HepG2 (cell line): ENCODE measurements around the gene POLE3. TPM values are rescaled to one million over a fixed set of nuclear protein-coding genes. Genes with fewer than 3 reads are reported as not detected.

Source experiments
- ATAC-seq: fragments of 200-7000 bp; cut with Tn5 transposase; 3 replicates; pipeline ENCODE4 v1.9.1; 2020; ENCODE audit warnings: mild to moderate bottlenecking, moderate library complexity
- BruUV-seq: library from RNA; stranded (reverse); fragments of 400-500 nt; replicated peaks from 2 replicates; lab custom pipeline; 2021; lab: Mats Ljungman, UMichigan
- CTCF ChIA-PET: fragments of 300-600 bp; formaldehyde crosslinking; extraction: SDS; loops from one replicate; lab custom pipeline; 2021; ENCODE audit warnings: low total read pairs, inconsistent platforms, low intra/inter-chr PET ratio; lab: Yijun Ruan, JAX
- POLR2A ChIA-PET: fragments of 350-600 bp; sonication (Branson Sonifier 250); formaldehyde crosslinking; loops from one replicate; lab custom pipeline; 2020; ENCODE audit warnings: antibody characterized with exemption, inconsistent platforms; lab: Yijun Ruan, JAX
- DNase-seq: peaks from one replicate; pipeline ENCODE4 v3.0.0-alpha.2; 2015; ENCODE audit warnings: low spot score
- FAIRE-seq: peaks from 3 replicates; lab custom pipeline; 2011; peaks lifted over from hg19 to GRCh38; lab: Jason Lieb, UNC
- H2AFZ ChIP-seq: one replicate; pipeline ENCODE4 v1.6.1; 2011; ENCODE audit warnings: low read length, inconsistent platforms
- H3K27ac ChIP-seq: fragments of 300-600 bp; 3 replicates; pipeline ENCODE4 v1.8.0; 2011; ENCODE audit warnings: mixed run types, mild to moderate bottlenecking, mixed read lengths, low read length, inconsistent platforms; ENCODE audit not compliant: insufficient read depth; ENCODE audit errors: extremely low read length
- H3K27me3 ChIP-seq, 2 experiments: fragments of 200-600 bp in 1 of 2; 2 replicates in 1 of 2; 3 replicates in 1 of 2; pipeline versions ENCODE4 v1.6.0 to v1.8.0; 2011; ENCODE audit warnings: low read length in 2 of 2, mild to moderate bottlenecking in 2 of 2, moderate library complexity in 2 of 2, inconsistent platforms in 1 of 2; ENCODE audit not compliant: insufficient read depth in 2 of 2, control insufficient read depth in 1 of 2
- H3K36me3 ChIP-seq, 2 experiments: fragments of 200-600 bp in 1 of 2; replicated peaks in 1 of 2; 2 replicates in 1 of 2; 3 replicates in 1 of 2; pipeline versions ENCODE4 v1.5.1 to v1.8.0; 2011; ENCODE audit warnings: low read length in 2 of 2, inconsistent platforms in 1 of 2; ENCODE audit not compliant: insufficient read depth in 2 of 2, control insufficient read depth in 1 of 2
- H3K4me1 ChIP-seq: 2 replicates; pipeline ENCODE4 v1.5.1; 2012; ENCODE audit warnings: low read length, inconsistent platforms; ENCODE audit not compliant: insufficient read depth
- H3K4me2 ChIP-seq: 2 replicates; pipeline ENCODE4 v1.6.0; 2011; ENCODE audit warnings: low read depth, low read length, inconsistent platforms
- H3K4me3 ChIP-seq, 3 experiments: fragments of 200-600 bp in 1 of 3; sonication (generic), shearing (Covaris generic) in 1 of 3; replicated peaks in 1 of 3; 2 replicates each; pipeline ENCODE4 v1.5.1; 2011 to 2016; ENCODE audit warnings: low read length in 3 of 3, inconsistent platforms in 2 of 3, low read depth in 2 of 3, mild to moderate bottlenecking in 2 of 3, control low read depth in 1 of 3, mixed read lengths in 1 of 3; ENCODE audit not compliant: insufficient read depth in 1 of 3
- H3K79me2 ChIP-seq: one replicate; pipeline ENCODE4 v1.6.1; 2011; ENCODE audit warnings: low read length, inconsistent platforms; ENCODE audit not compliant: insufficient read depth
- H3K9ac ChIP-seq: 2 replicates; pipeline ENCODE4 v1.6.0; 2011; ENCODE audit warnings: mild to moderate bottlenecking, low read depth, low read length, inconsistent platforms; ENCODE audit not compliant: insufficient read depth
- H3K9me3 ChIP-seq: 2 replicates; pipeline ENCODE4 v1.5.1; 2012; ENCODE audit warnings: mild to moderate bottlenecking, low read length
- H4K20me1 ChIP-seq: 2 replicates; pipeline ENCODE4 v1.6.0; 2011; ENCODE audit warnings: inconsistent platforms, mild to moderate bottlenecking, low read length, moderate library complexity; ENCODE audit not compliant: insufficient read depth
- CCAR2 ChIP-seq: fragments of 200-400 bp; formaldehyde crosslinking; optimal IDR thresholded peaks from 2 replicates; pipeline ENCODE3; 2018; ENCODE audit warnings: low read depth, mild to moderate bottlenecking, low read length, moderate library complexity
- HNRNPL ChIP-seq: fragments of 200-400 bp; formaldehyde crosslinking; IDR thresholded peaks from 2 replicates; pipeline ENCODE4 v1.6.1; 2017; ENCODE audit warnings: mild to moderate bottlenecking, low read depth, low read length
- HOXA3 ChIP-seq: sonication (generic); formaldehyde crosslinking; IDR thresholded peaks from 2 replicates; pipeline ENCODE4 v1.5.0; 2020; ENCODE audit warnings: missing genetic modification reagents
- IRF2 ChIP-seq: IDR thresholded peaks from 2 replicates; pipeline ENCODE4 v1.6.1; 2018; ENCODE audit warnings: missing genetic modification reagents, missing compliant biosample characterization
- JUN ChIP-seq: sonication (generic); formaldehyde crosslinking; IDR thresholded peaks from 2 replicates; pipeline ENCODE4 v1.4.0; 2020; ENCODE audit warnings: mild to moderate bottlenecking, missing genetic modification reagents
- NCOA1 ChIP-seq: sonication (generic); formaldehyde crosslinking; IDR thresholded peaks from 2 replicates; pipeline ENCODE4 v1.9.0; 2021; ENCODE audit warnings: missing genetic modification reagents
- RCOR2 ChIP-seq: IDR thresholded peaks from 2 replicates; pipeline ENCODE4 v1.6.1; 2016; ENCODE audit warnings: missing biosample characterization, missing genetic modification reagents
- RFX3 ChIP-seq: IDR thresholded peaks from 2 replicates; pipeline ENCODE4 v1.6.1; 2016; ENCODE audit warnings: missing biosample characterization, missing genetic modification reagents
- SIX1 ChIP-seq: sonication (generic); formaldehyde crosslinking; IDR thresholded peaks from 2 replicates; pipeline ENCODE4 v1.4.0; 2020; ENCODE audit warnings: missing genetic modification reagents, borderline replicate concordance
- ZNF326 ChIP-seq: sonication (generic); formaldehyde crosslinking; IDR thresholded peaks from 2 replicates; pipeline ENCODE4 v1.4.0; 2020; ENCODE audit warnings: missing genetic modification reagents, borderline replicate concordance
- ZNF333 ChIP-seq: sonication (generic); formaldehyde crosslinking; IDR thresholded peaks from 2 replicates; pipeline ENCODE4 v1.4.0; 2020; ENCODE audit warnings: mild to moderate bottlenecking, missing genetic modification reagents, borderline replicate concordance
- ZNF510 ChIP-seq: sonication (generic); formaldehyde crosslinking; IDR thresholded peaks from 2 replicates; pipeline ENCODE4 v1.4.0; 2020; ENCODE audit warnings: low read depth, mild to moderate bottlenecking, missing genetic modification reagents
- ZNF644 ChIP-seq: IDR thresholded peaks from 2 replicates; pipeline ENCODE4 v1.6.1; 2016; ENCODE audit warnings: low read depth
- ZSCAN12 ChIP-seq: sonication (generic); formaldehyde crosslinking; IDR thresholded peaks from 2 replicates; pipeline ENCODE4 v1.9.0; 2021; ENCODE audit warnings: mild to moderate bottlenecking, missing genetic modification reagents
- WGBS: methylation state at CpG from one replicate; pipeline ENCODE4 v1.1.6; 2017; ENCODE audit warnings: low lambda C conversion rate; 5-methylcytosine and 5-hydroxymethylcytosine counted together
- in situ Hi-C: cut with HindIII; loops from 2 replicates; pipeline ENCODE4 v1.10.0; 2017; ENCODE audit warnings: low pct_unique_long_range_greater_than_20kb; ENCODE audit not compliant: extremely low pct_ligation_motif_present
- intact Hi-C: fragments of 100-400 bp; cut with micrococcal nuclease; formaldehyde crosslinking; loops from one replicate; pipeline ENCODE4 v1.10.0; 2022; ENCODE audit not compliant: unreplicated experiment
- polyA plus RNA-seq, 8 experiments: library from polyadenylated mRNA; depleted of rRNA in 3 of 8; stranded (reverse) in 7 of 8; unstranded in 1 of 8; fragments of >200 nt; fragmentation: Illumina TruSeq in 4 of 8; extraction: Trizol in 4 of 8; gene quantifications; 2 replicates each; pipeline versions ENCODE4 v1.2.1 to v1.2.3, GENCODE V29; 2011 to 2016; ENCODE audit warnings: low read depth in 4 of 8, missing spikeins in 1 of 8, mixed read lengths in 1 of 8; ENCODE audit not compliant: insufficient read depth in 1 of 8
- total RNA-seq, 5 experiments: library from RNA; depleted of rRNA; stranded (reverse); fragments of >200 nt; fragmentation: Illumina TruSeq; extraction: Trizol; gene quantifications; 2 replicates each; pipeline ENCODE4 v1.2.3, GENCODE V29; 2016; ENCODE audit warnings: low read depth in 1 of 5
- TF ChIP-seq, protein P1 (sequence below): IDR thresholded peaks from 2 replicates; pipeline ENCODE4 v1.6.1; 2016; ENCODE audit warnings: missing compliant biosample characterization, missing genetic modification reagents, borderline replicate concordance
- TF ChIP-seq, protein P2 (sequence below), 2 experiments: fragments of 450-650 bp in 1 of 2; sonication (generic) in 1 of 2; formaldehyde crosslinking; IDR thresholded peaks; 2 replicates each; pipeline versions ENCODE4 v1.5.0 to v1.8.0; 2020 to 2022; ENCODE audit warnings: mild to moderate bottlenecking in 1 of 2, missing genetic modification reagents in 1 of 2
- TF ChIP-seq, protein P3 (sequence below): sonication (generic); formaldehyde crosslinking; IDR thresholded peaks from 2 replicates; pipeline ENCODE4 v1.4.0; 2020; ENCODE audit warnings: missing genetic modification reagents
- TF ChIP-seq, protein P4 (sequence below): sonication (generic); formaldehyde crosslinking; IDR thresholded peaks from 2 replicates; pipeline ENCODE4 v1.4.0; 2020; ENCODE audit warnings: mild to moderate bottlenecking, missing genetic modification reagents, borderline replicate concordance

The POLE3 gene
- total and polyA plus RNA-seq, 2 of the 13 experiments (the other 11 are each of a cell fraction or from before 2014, with no cell fraction given): 36.0 to 77.2 TPM

DNA sequence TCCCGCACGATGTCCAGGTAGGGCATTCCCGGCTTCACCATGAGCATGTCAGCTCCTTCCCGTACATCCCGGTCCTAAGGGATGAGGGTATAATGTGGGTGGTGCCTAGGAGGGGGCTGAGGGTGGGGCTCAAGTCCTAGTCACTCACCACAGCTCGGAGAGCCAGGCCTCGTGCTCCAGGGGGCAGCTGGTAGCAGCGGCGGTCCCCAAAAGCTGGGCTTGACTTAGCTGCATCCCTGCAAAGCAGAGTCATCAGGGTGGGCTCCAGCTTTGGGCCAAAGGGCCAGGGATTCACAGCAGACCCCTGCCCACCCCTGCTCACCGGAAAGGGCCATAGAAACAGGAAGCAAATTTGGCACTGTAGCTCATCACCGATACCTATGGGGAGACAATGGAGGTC, 21.0 kb downstream of the POLE3 start:
- Histone ChIP-seq H4K20me1 (no peaks in the 10 kb centered on the region), H3K79me2 (no peaks in the 10 kb centered on the region), H3K4me1 (peaks cover 86% of the 10 kb centered on the region), H3K9me3 (no peaks in the 10 kb centered on the region), H3K27me3 (no peaks in the 10 kb centered on the region), H3K36me3 (peaks cover 15 to 48% of the 10 kb centered on the region in 2 experiments), H3K4me2 (no peak overlapping the region), H2AFZ (no peak overlapping the region), H3K9ac (no peak overlapping the region), H3K4me3 (no peak overlapping the region), H3K27ac (peak overlapping the region; percentile 97)
- ATAC-seq (no peak), FAIRE-seq (no peak), DNase-seq (no peak)
- CTCF ChIA-PET: no interaction called here
- in situ Hi-C loops (no loop called here), intact Hi-C loops (no loop called here)
- 95% methylated on average over 7 of the region's 11 CpGs for WGBS
- BruUV-seq: no TSS peak
- POLR2A ChIA-PET: interaction anchor here (1.0 to 1.3 kb wide), 2 partner anchors 9 to 13 kb away, joined by 4 read pairs; partner anchors contain the start of gene HDHD3
- no peak for TF ChIP-seq RFX3 (CRISPR knock-in tag)
- TF ChIP-seq, protein P1, sequence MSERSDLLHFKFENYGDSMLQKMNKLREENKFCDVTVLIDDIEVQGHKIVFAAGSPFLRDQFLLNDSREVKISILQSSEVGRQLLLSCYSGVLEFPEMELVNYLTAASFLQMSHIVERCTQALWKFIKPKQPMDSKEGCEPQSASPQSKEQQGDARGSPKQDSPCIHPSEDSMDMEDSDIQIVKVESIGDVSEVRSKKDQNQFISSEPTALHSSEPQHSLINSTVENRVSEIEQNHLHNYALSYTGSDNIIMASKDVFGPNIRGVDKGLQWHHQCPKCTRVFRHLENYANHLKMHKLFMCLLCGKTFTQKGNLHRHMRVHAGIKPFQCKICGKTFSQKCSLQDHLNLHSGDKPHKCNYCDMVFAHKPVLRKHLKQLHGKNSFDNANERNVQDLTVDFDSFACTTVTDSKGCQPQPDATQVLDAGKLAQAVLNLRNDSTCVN (CRISPR knock-in tag): no peak
- TF ChIP-seq, protein P2, sequence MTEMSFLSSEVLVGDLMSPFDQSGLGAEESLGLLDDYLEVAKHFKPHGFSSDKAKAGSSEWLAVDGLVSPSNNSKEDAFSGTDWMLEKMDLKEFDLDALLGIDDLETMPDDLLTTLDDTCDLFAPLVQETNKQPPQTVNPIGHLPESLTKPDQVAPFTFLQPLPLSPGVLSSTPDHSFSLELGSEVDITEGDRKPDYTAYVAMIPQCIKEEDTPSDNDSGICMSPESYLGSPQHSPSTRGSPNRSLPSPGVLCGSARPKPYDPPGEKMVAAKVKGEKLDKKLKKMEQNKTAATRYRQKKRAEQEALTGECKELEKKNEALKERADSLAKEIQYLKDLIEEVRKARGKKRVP (CRISPR knock-in tag; IDR thresholded peaks at IDR 0.05): no peak
- no peak for TF ChIP-seq RCOR2 (CRISPR knock-in tag)
- no peak for TF ChIP-seq CCAR2
- no peak for TF ChIP-seq NCOA1 (CRISPR knock-in tag)
- TF ChIP-seq ZNF644 (CRISPR knock-in tag): no peak
- TF ChIP-seq, protein P3, sequence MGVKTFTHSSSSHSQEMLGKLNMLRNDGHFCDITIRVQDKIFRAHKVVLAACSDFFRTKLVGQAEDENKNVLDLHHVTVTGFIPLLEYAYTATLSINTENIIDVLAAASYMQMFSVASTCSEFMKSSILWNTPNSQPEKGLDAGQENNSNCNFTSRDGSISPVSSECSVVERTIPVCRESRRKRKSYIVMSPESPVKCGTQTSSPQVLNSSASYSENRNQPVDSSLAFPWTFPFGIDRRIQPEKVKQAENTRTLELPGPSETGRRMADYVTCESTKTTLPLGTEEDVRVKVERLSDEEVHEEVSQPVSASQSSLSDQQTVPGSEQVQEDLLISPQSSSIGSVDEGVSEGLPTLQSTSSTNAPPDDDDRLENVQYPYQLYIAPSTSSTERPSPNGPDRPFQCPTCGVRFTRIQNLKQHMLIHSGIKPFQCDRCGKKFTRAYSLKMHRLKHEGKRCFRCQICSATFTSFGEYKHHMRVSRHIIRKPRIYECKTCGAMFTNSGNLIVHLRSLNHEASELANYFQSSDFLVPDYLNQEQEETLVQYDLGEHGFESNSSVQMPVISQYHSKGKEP (CRISPR knock-in tag): no peak
- no peak for TF ChIP-seq HOXA3 (CRISPR knock-in tag)
- no peak for TF ChIP-seq ZSCAN12 (CRISPR knock-in tag)
- TF ChIP-seq, protein P4, sequence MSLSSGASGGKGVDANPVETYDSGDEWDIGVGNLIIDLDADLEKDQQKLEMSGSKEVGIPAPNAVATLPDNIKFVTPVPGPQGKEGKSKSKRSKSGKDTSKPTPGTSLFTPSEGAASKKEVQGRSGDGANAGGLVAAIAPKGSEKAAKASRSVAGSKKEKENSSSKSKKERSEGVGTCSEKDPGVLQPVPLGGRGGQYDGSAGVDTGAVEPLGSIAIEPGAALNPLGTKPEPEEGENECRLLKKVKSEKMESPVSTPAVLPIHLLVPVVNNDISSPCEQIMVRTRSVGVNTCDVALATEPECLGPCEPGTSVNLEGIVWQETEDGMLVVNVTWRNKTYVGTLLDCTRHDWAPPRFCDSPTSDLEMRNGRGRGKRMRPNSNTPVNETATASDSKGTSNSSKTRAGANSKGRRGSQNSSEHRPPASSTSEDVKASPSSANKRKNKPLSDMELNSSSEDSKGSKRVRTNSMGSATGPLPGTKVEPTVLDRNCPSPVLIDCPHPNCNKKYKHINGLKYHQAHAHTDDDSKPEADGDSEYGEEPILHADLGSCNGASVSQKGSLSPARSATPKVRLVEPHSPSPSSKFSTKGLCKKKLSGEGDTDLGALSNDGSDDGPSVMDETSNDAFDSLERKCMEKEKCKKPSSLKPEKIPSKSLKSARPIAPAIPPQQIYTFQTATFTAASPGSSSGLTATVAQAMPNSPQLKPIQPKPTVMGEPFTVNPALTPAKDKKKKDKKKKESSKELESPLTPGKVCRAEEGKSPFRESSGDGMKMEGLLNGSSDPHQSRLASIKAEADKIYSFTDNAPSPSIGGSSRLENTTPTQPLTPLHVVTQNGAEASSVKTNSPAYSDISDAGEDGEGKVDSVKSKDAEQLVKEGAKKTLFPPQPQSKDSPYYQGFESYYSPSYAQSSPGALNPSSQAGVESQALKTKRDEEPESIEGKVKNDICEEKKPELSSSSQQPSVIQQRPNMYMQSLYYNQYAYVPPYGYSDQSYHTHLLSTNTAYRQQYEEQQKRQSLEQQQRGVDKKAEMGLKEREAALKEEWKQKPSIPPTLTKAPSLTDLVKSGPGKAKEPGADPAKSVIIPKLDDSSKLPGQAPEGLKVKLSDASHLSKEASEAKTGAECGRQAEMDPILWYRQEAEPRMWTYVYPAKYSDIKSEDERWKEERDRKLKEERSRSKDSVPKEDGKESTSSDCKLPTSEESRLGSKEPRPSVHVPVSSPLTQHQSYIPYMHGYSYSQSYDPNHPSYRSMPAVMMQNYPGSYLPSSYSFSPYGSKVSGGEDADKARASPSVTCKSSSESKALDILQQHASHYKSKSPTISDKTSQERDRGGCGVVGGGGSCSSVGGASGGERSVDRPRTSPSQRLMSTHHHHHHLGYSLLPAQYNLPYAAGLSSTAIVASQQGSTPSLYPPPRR (CRISPR knock-in tag): no peak
- TF ChIP-seq SIX1 (CRISPR knock-in tag): no peak
- no peak for TF ChIP-seq IRF2
- no peak for TF ChIP-seq ZNF510
- TF ChIP-seq HNRNPL: no peak
- no peak for TF ChIP-seq ZNF326 (CRISPR knock-in tag)
- no peak for TF ChIP-seq JUN
- TF ChIP-seq ZNF333: no peak
